Measurements from ENCODE around the gene RNF146. TPM values are rescaled to one million over a fixed set of nuclear protein-coding genes. Genes with fewer than 3 reads are reported as not detected.

RNF146 gene
- total and polyA plus RNA-seq, 4 donors = 11.5 to 32.7 (median 15.9) TPM

- 96% methylated on average over 1 of the region's 1 CpG for WGBS
- H3K27ac ChIP-seq (ENCODE audit: low read depth in 1 of 2, low read length in 2 of 2) = no peak overlapping the region
Measured at GRCh38 chr6:127276331-127276730, 9.7 kb downstream of the RNF146 start.

GRCh38 chr6:127277878-127278843, 11.5 kb downstream of the RNF146 start:
- H3K27ac ChIP-seq (ENCODE audit: low read depth in 1 of 2, low read length in 2 of 2) = peak overlapping the region; percentile 54 to 83
- no peak overlapping the region for H3K4me3 ChIP-seq (ENCODE audit: low read depth in 1 of 3, low read length in 3 of 3)
- WGBS = 47% methylated on average over 3 of the region's 3 CpGs
- TF ChIP-seq NR2F2 (IDR thresholded peaks at IDR 0.05) (no peak), SP1 (IDR thresholded peaks at IDR 0.05) (peak; percentile 24), JUND (IDR thresholded peaks at IDR 0.05) (no peak), RXRA (IDR thresholded peaks at IDR 0.05) (peak in 1 of 2 donors; percentile 30), ZBTB33 (IDR thresholded peaks at IDR 0.05) (peak; percentile 55), REST (IDR thresholded peaks at IDR 0.05) (peak; percentile 19), HNF4A (conservative IDR thresholded peaks at IDR 0.05) (peak; percentile 70 to 77), CTCF (IDR thresholded peaks at IDR 0.05; ENCODE audit: low read depth, low read length, missing input control) (no peak), MAX (IDR thresholded peaks at IDR 0.05) (peak; percentile 23), EGR1 (IDR thresholded peaks at IDR 0.05; ENCODE audit: low read depth in 2 of 2) (peak in 1 of 2 donors; percentile 71), HNF4G (IDR thresholded peaks at IDR 0.05) (no peak), ATF3 (IDR thresholded peaks at IDR 0.05) (no peak), GABPA (IDR thresholded peaks at IDR 0.05 in 1 of 2, conservative IDR thresholded peaks at IDR 0.05 in 1 of 2) (no peak), RAD21 (IDR thresholded peaks at IDR 0.05) (no peak), YY1 (IDR thresholded peaks at IDR 0.05) (peak; percentile 42), FOXA2 (IDR thresholded peaks at IDR 0.05) (no peak), FOXA1 (IDR thresholded peaks at IDR 0.05) (no peak), TAF1 (conservative IDR thresholded peaks at IDR 0.05) (no peak)
- DNase-seq (ENCODE audit: low spot score) = no peak
- no peaks in the 10 kb centered on the region for H3K27me3 ChIP-seq (ENCODE audit: control insufficient read depth in 4 of 4, insufficient read depth in 4 of 4, low read length in 3 of 4)
- no peaks in the 10 kb centered on the region for H3K9me3 ChIP-seq (ENCODE audit: control insufficient read depth in 4 of 4, low read length in 3 of 4)
- H3K4me1 ChIP-seq (ENCODE audit: control insufficient read depth in 4 of 4, insufficient read depth in 4 of 4, low read length in 3 of 4) = peaks cover 3 to 38% (median 20%) of the 10 kb centered on the region in 4 donors
- H3K36me3 ChIP-seq (ENCODE audit: control insufficient read depth in 4 of 4, insufficient read depth in 3 of 4, low read depth in 1 of 4, low read length in 3 of 4) = peaks cover 0 to 20% (median 8%) of the 10 kb centered on the region in 4 donors
- H3K9ac ChIP-seq (ENCODE audit: low read depth in 1 of 2, low read length in 2 of 2) = no peak overlapping the region

More at GRCh38 chr6:127276331-127276730, 9.7 kb downstream of the RNF146 start:
- Histone ChIP-seq H3K9me3 (ENCODE audit: control insufficient read depth in 4 of 4, low read length in 3 of 4) (no peaks in the 10 kb centered on the region), H3K36me3 (ENCODE audit: control insufficient read depth in 4 of 4, insufficient read depth in 3 of 4, low read depth in 1 of 4, low read length in 3 of 4) (peaks cover 0 to 6% (median under 1%) of the 10 kb centered on the region in 4 donors), H3K4me3 (ENCODE audit: low read depth in 1 of 3, low read length in 3 of 3) (no peak overlapping the region), H3K4me1 (ENCODE audit: control insufficient read depth in 4 of 4, insufficient read depth in 4 of 4, low read length in 3 of 4) (peaks cover 3 to 51% (median 27%) of the 10 kb centered on the region in 4 donors), H3K27me3 (ENCODE audit: control insufficient read depth in 4 of 4, insufficient read depth in 4 of 4, low read length in 3 of 4) (no peaks in the 10 kb centered on the region), H3K9ac (ENCODE audit: low read depth in 1 of 2, low read length in 2 of 2) (no peak overlapping the region)
- DNase-seq (ENCODE audit: low spot score) = no peak
- TF ChIP-seq MAX (IDR thresholded peaks at IDR 0.05) = no peak
- TF ChIP-seq HNF4A (conservative IDR thresholded peaks at IDR 0.05) = no peak
- TF ChIP-seq ATF3 (IDR thresholded peaks at IDR 0.05) = no peak

All from liver (tissue), 9 donors.